HG03103 (cell line): ENCODE data around the gene PLXNA2.

Experiments
- ATAC-seq: cut with Tn5 transposase; IDR thresholded peaks from one replicate; pipeline ENCODE4 v1.9.1; 2021; ENCODE audit warnings: low read depth; ENCODE audit not compliant: unreplicated experiment

Gene PLXNA2

GRCh38 chr1:208265525-208265924 is 21.3 kb upstream of the PLXNA2 start:
- ATAC-seq = no peak

- no peak for ATAC-seq
Measured at GRCh38 chr1:208265122-208265469, 20.9 kb upstream of the PLXNA2 start.

- ATAC-seq = no peak
Measured at GRCh38 chr1:208264469-208265121, 20.4 kb upstream of the PLXNA2 start.

- ATAC-seq = no peak
Measured at GRCh38 chr1:208261874-208262273, 17.7 kb upstream of the PLXNA2 start.

- no peak for ATAC-seq
Measured at GRCh38 chr1:208258277-208258676, 14.1 kb upstream of the PLXNA2 start.

- no peak for ATAC-seq
Measured at GRCh38 chr1:208257351-208257750, 13.2 kb upstream of the PLXNA2 start.

GRCh38 chr1:208256556-208256955 is 12.4 kb upstream of the PLXNA2 start:
- no peak for ATAC-seq

GRCh38 chr1:208256091-208256490 is 11.9 kb upstream of the PLXNA2 start:
- no peak for ATAC-seq

- ATAC-seq = no peak
Measured at GRCh38 chr1:208254862-208255261, 10.7 kb upstream of the PLXNA2 start.

- no peak for ATAC-seq
Measured at GRCh38 chr1:208254376-208254775, 10.2 kb upstream of the PLXNA2 start.

GRCh38 chr1:208252836-208253576 is 8.8 kb upstream of the PLXNA2 start:
- no peak for ATAC-seq

GRCh38 chr1:208251911-208252835 is 8.0 kb upstream of the PLXNA2 start:
- ATAC-seq = no peak

- ATAC-seq = no peak
Measured at GRCh38 chr1:208251015-208251414, 6.8 kb upstream of the PLXNA2 start.

GRCh38 chr1:208250613-208251012 is 6.4 kb upstream of the PLXNA2 start:
- no peak for ATAC-seq

GRCh38 chr1:208248991-208249696 is 5.0 kb upstream of the PLXNA2 start:
- ATAC-seq = no peak

- ATAC-seq = no peak
Measured at GRCh38 chr1:208248307-208248801, 4.2 kb upstream of the PLXNA2 start.

GRCh38 chr1:208247696-208248095 is 3.5 kb upstream of the PLXNA2 start:
- ATAC-seq = no peak

- ATAC-seq = peak; percentile 58
Measured at GRCh38 chr1:208245185-208245705, 1.1 kb upstream of the PLXNA2 start.

- ATAC-seq = no peak
Measured at GRCh38 chr1:208243527-208243966, 637 bp downstream of the PLXNA2 start.

- no peak for ATAC-seq
Measured at GRCh38 chr1:208242941-208243526, 1.1 kb downstream of the PLXNA2 start.
